ENCODE data around the gene SENP8.
"Not testable (repeated sequence)": the region's sequence is repeated elsewhere in the genome, so short reads cannot be mapped to it uniquely, and the experiment has no call there.

DNA sequence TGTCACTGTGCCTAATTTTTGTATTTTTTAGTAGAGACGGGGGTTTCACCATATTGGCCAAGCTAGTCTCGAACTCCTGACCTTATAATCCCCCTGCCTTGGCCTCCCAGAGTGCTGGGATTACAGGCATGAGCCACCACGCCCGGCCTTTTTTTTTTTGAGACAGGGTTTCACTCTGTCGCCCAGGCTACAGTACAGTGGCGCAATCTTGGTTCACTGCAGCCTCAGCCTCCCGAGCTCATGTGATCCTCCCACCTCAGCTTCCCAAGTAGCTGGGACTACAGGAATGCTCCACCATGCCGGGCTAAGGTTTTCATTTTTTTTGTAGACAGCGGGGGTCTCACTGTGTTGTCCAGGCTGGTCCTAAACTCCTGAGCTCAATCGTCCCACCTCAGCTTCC lies 53.8 kb downstream of the SENP8 start:
- not testable (repeated sequence) for TF ChIP-seq POLR2AphosphoS5 (IDR thresholded peaks at IDR 0.05); CTCF (IDR thresholded peaks at IDR 0.05 in 8 of 11, conservative IDR thresholded peaks at IDR 0.05 in 3 of 11); POLR2A (IDR thresholded peaks at IDR 0.05)
